Daoy (cell line): Measurements from ENCODE around the gene HMGA1. TPM values are rescaled to one million over a fixed set of nuclear protein-coding genes. Genes with fewer than 3 reads are reported as not detected.
A peak's percentile ranks its signal among the peaks of the same experiment; 100 is the strongest.

ENCODE experiments used
- DNase-seq: peaks from one replicate; pipeline ENCODE4 v3.0.0-alpha.2; 2015; ENCODE audit warnings: low read depth
- total RNA-seq: library from RNA; depleted of rRNA; stranded (reverse); fragments of >200 nt; shearing (Covaris generic); gene quantifications from 2 replicates; pipeline ENCODE4 v1.2.3, GENCODE V29; 2014

Gene HMGA1
- total RNA-seq, 1 experiment from 2014 or later = 489 TPM

- peak; percentile 99 for DNase-seq
These were observed 12.4 kb upstream of the HMGA1 start for GRCh38 chr6:34223956-34224940.

GRCh38 chr6:34225551-34225950, 11.1 kb upstream of the HMGA1 start:
- DNase-seq = no peak

- DNase-seq = no peak
These were observed 10.6 kb upstream of the HMGA1 start for GRCh38 chr6:34226066-34226465.

- DNase-seq = no peak
These were observed 9.7 kb upstream of the HMGA1 start for GRCh38 chr6:34226731-34227586.

GRCh38 chr6:34227761-34228421, 8.8 kb upstream of the HMGA1 start:
- peak; percentile 85 for DNase-seq

GRCh38 chr6:34229877-34230276, 6.8 kb upstream of the HMGA1 start:
- DNase-seq = no peak

GRCh38 chr6:34230653-34231371, 5.9 kb upstream of the HMGA1 start:
- DNase-seq = no peak

- no peak for DNase-seq
These were observed 4.9 kb upstream of the HMGA1 start for GRCh38 chr6:34231566-34232336.

GRCh38 chr6:34232901-34233300, 3.8 kb upstream of the HMGA1 start:
- no peak for DNase-seq

- DNase-seq = no peak
These were observed 2.8 kb upstream of the HMGA1 start for GRCh38 chr6:34233867-34234266.

- DNase-seq = no peak
These were observed 1.9 kb upstream of the HMGA1 start for GRCh38 chr6:34234667-34235306.

- no peak for DNase-seq
These were observed 1.2 kb upstream of the HMGA1 start for GRCh38 chr6:34235307-34236130.

- DNase-seq = no peak
These were observed 586 bp upstream of the HMGA1 start for GRCh38 chr6:34236131-34236442.

- peak; percentile 36 for DNase-seq
These were observed 646 bp downstream of the HMGA1 start for GRCh38 chr6:34237316-34237721.

- DNase-seq = peak; percentile 83
These were observed 1.3 kb downstream of the HMGA1 start for GRCh38 chr6:34237722-34238584.

GRCh38 chr6:34238585-34239499, 2.2 kb downstream of the HMGA1 start:
- no peak for DNase-seq

- no peak for DNase-seq
These were observed 2.8 kb downstream of the HMGA1 start for GRCh38 chr6:34239500-34239825.
